ENCODE results near the gene CNKSR3.
"Not testable (repeated sequence)": the region's sequence is repeated elsewhere in the genome, so short reads cannot be mapped to it uniquely, and the experiment has no call there.

The CNKSR3 gene

DNA sequence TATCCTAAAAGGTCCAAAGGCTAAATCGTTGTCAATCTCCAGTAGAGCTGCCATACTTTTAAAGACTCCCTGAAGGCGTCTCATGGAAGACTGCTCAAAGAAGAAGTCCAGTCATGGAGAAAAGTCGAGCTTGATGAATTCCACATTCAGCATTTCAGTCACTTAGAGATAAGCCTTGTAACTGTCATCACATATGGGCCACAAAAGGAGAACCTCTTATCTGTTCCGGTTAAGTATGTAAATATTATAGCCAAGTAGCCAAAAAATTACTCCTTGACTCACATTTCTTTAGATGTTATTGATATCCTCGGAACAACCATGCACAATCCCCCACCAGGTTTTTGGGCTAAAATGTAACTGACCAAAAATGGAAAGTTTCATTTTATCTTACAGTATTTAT, 9.8 kb upstream of the CNKSR3 start:
- Histone ChIP-seq H3K27me3 (ENCODE audit: control insufficient read depth, insufficient read depth, low read length) (no peaks in the 10 kb centered on the region), H3K36me3 (ENCODE audit: control insufficient read depth, insufficient read depth, low read length) (no peaks in the 10 kb centered on the region), H3K9ac (ENCODE audit: low read length) (no peak overlapping the region), H3K4me3 (ENCODE audit: low read length) (no peak overlapping the region), H3K4me1 (ENCODE audit: control insufficient read depth, insufficient read depth, low read length) (no peaks in the 10 kb centered on the region), H3K27ac (ENCODE audit: low read depth, low read length) (no peak overlapping the region)

DNA sequence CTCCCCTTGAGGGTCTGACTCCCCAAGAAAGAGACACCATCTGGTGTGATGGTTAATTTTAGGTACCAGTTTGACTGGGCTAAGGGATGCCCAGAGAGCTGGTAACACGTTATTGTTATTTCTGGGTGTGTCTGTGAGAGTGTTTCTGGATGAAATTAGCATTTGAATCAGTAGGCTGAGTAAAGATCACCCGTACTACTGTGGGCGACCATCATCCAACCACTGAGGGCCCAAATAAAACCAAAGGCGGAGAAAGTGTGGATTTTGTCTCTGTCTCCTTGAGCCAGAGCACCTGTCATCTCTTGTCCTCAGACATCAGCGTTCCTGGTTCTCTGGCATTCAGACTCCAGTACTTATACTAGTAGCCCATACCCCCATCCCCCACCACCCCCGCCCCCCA, 7.9 kb upstream of the CNKSR3 start:
- Histone ChIP-seq H3K36me3 (ENCODE audit: control insufficient read depth, insufficient read depth, low read length) (no peaks in the 10 kb centered on the region), H3K27ac (ENCODE audit: low read depth, low read length) (no peak overlapping the region), H3K4me1 (ENCODE audit: control insufficient read depth, insufficient read depth, low read length) (no peaks in the 10 kb centered on the region), H3K4me3 (ENCODE audit: low read length) (no peak overlapping the region), H3K27me3 (ENCODE audit: control insufficient read depth, insufficient read depth, low read length) (no peaks in the 10 kb centered on the region), H3K9ac (ENCODE audit: low read length) (no peak overlapping the region)

DNA sequence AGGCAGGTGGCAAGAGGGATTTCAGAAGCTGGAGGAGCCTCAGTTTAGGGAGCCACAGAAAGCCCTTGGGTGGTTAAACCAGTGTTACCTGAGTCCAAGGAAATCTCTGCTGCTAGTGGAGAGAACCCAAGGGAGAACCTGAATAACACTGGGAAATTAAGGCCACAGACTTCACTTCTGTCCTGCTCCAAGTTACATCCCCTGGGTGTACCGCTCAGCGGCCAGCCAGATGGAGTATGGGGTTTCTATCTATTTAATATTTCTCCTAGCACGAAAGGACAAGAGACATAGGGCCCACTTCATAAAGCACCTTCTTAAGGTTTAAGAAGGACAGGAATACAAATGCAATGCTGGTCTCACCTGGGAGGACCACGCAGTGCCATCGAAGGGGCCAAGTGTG, 5.8 kb upstream of the CNKSR3 start:
- Histone ChIP-seq H3K4me3 (ENCODE audit: low read length) (no peak overlapping the region), H3K36me3 (ENCODE audit: control insufficient read depth, insufficient read depth, low read length) (no peaks in the 10 kb centered on the region), H3K4me1 (ENCODE audit: control insufficient read depth, insufficient read depth, low read length) (peaks cover 6% of the 10 kb centered on the region), H3K27ac (ENCODE audit: low read depth, low read length) (no peak overlapping the region), H3K9ac (ENCODE audit: low read length) (no peak overlapping the region), H3K27me3 (ENCODE audit: control insufficient read depth, insufficient read depth, low read length) (no peaks in the 10 kb centered on the region)

DNA sequence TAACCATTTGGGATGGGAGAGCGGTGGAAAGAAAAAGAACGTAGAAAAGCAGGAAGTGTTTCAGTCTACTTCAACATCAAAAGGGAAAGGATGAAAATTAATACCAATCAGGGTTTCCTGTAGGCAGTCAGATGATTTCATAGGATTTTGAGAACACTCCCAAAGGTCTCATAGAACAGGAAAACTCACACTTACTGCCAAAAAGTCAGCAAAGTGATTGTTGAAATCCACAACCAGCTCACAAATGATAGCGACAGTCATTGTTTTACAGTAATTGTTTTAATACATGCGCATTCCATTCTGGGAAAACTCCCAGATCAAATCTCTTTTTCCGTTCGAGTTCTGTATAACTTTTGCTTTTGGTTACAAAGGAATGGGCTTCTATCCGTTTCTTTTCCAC, 5.3 kb upstream of the CNKSR3 start:
- no peaks in the 10 kb centered on the region for H3K36me3 ChIP-seq (ENCODE audit: control insufficient read depth, insufficient read depth, low read length)
- no peak overlapping the region for H3K27ac ChIP-seq (ENCODE audit: low read depth, low read length)
- H3K9ac ChIP-seq (ENCODE audit: low read length): no peak overlapping the region
- H3K4me3 ChIP-seq (ENCODE audit: low read length): no peak overlapping the region
- peaks cover 6% of the 10 kb centered on the region for H3K4me1 ChIP-seq (ENCODE audit: control insufficient read depth, insufficient read depth, low read length)
- no peaks in the 10 kb centered on the region for H3K27me3 ChIP-seq (ENCODE audit: control insufficient read depth, insufficient read depth, low read length)

DNA sequence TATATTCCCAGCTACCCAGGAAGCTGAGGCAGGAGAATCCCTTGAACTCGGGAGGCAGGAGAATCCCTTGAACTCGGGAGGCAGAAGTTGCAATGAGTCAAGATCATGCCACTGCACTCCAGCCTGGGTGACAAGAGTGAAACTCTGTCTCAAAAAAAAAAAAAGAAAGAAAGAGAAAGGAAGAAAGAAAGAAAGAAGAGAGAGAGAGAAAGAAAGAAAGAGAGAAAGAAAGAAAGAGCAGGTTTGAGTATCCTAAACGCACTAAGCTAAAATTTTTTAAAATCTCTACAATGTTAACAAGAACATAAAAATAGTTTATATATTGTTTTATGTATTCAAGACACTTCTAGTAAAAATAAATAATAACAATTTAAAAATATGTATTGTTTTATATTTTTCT, 4.6 kb upstream of the CNKSR3 start:
- H3K36me3 ChIP-seq (ENCODE audit: control insufficient read depth, insufficient read depth, low read length); H3K4me1 ChIP-seq (ENCODE audit: control insufficient read depth, insufficient read depth, low read length); H3K9ac ChIP-seq (ENCODE audit: low read length); H3K27ac ChIP-seq (ENCODE audit: low read depth, low read length); H3K27me3 ChIP-seq (ENCODE audit: control insufficient read depth, insufficient read depth, low read length); H3K4me3 ChIP-seq (ENCODE audit: low read length): not testable (repeated sequence)

DNA sequence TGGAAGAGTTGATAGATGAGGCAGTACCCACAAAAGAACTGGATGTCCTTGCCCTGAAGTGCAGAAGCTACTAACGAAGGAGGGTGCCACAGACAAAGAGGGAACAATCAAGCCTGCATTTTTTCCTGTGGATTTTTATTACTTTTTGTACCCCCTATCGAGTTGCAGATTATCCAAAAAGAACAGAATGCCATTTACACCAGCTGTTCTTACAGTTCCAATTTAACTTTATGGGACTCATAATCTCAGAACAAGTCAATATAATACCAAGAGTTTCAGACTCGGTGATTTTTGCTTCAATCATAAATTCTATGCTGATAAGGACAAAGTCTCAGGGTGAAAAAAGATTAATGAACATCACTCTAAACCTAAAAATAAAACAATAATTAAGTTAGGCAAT, 4.0 kb upstream of the CNKSR3 start:
- Histone ChIP-seq H3K27ac (ENCODE audit: low read depth, low read length) (no peak overlapping the region), H3K36me3 (ENCODE audit: control insufficient read depth, insufficient read depth, low read length) (no peaks in the 10 kb centered on the region), H3K4me3 (ENCODE audit: low read length) (no peak overlapping the region), H3K9ac (ENCODE audit: low read length) (no peak overlapping the region), H3K27me3 (ENCODE audit: control insufficient read depth, insufficient read depth, low read length) (no peaks in the 10 kb centered on the region), H3K4me1 (ENCODE audit: control insufficient read depth, insufficient read depth, low read length) (peaks cover 6% of the 10 kb centered on the region)

DNA sequence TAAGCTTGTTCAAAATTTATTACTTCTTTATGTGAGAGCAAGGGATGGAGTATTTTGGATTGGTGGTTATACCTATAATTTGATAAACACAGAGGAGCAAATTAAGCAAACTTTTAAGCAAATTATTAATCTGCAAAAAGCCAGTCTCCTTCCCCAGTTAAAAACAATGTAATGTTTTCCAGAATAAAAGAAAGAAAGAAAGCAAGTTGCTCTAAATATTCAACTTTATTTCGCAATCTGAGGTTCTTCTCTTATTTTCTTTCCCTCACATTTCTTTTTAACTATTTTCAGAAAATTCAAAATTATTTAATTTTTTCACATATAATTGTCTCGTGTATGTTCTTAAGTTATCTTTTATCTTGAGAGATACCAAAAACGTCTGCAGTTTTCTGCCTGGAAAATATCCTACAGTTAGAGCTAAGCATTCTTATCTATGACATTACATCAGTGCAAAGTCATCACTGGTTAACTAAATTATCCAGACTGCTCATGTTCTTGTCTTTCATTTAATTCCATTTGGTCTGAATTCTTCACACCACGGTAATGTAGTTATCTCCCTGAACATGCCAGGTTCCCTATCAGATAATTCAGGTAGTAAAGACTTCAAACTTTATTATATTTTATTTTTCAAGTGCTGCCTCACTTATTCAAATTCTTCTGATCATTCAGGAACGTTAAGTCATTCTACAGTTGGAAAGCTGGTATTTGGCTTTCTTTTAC, 3.3 kb upstream of the CNKSR3 start:
- no peaks in the 10 kb centered on the region for H3K36me3 ChIP-seq (ENCODE audit: control insufficient read depth, insufficient read depth, low read length)
- peaks cover 6% of the 10 kb centered on the region for H3K4me1 ChIP-seq (ENCODE audit: control insufficient read depth, insufficient read depth, low read length)
- H3K4me3 ChIP-seq (ENCODE audit: low read length): no peak overlapping the region
- H3K27ac ChIP-seq (ENCODE audit: low read depth, low read length): no peak overlapping the region
- H3K27me3 ChIP-seq (ENCODE audit: control insufficient read depth, insufficient read depth, low read length): no peaks in the 10 kb centered on the region
- H3K9ac ChIP-seq (ENCODE audit: low read length): no peak overlapping the region

DNA sequence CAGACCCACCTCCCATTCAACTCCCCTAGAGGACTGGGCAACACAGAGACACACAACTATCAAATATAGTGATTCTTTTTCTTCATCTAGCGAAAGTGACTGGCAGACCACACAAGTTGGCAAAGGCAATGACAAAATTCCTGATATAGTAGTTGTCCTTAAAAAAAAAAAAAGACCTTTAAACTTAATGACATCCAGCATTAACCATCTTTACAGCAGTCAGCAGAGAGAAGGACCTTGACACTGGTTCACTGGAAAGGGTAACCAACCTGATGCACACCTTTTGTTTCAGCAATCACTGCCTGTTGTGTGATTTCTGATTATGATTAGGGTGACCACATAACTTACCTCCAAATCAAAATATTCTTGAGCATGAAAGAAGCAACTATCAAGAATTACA, 1.7 kb upstream of the CNKSR3 start:
- H3K4me1 ChIP-seq (ENCODE audit: control insufficient read depth, insufficient read depth, low read length): peaks cover 9% of the 10 kb centered on the region
- peak overlapping the region; percentile 1 for H3K4me3 ChIP-seq (ENCODE audit: low read length)
- H3K27ac ChIP-seq (ENCODE audit: low read depth, low read length): peak overlapping the region; percentile 57
- H3K27me3 ChIP-seq (ENCODE audit: control insufficient read depth, insufficient read depth, low read length): no peaks in the 10 kb centered on the region
- H3K9ac ChIP-seq (ENCODE audit: low read length): no peak overlapping the region
- no peaks in the 10 kb centered on the region for H3K36me3 ChIP-seq (ENCODE audit: control insufficient read depth, insufficient read depth, low read length)

DNA sequence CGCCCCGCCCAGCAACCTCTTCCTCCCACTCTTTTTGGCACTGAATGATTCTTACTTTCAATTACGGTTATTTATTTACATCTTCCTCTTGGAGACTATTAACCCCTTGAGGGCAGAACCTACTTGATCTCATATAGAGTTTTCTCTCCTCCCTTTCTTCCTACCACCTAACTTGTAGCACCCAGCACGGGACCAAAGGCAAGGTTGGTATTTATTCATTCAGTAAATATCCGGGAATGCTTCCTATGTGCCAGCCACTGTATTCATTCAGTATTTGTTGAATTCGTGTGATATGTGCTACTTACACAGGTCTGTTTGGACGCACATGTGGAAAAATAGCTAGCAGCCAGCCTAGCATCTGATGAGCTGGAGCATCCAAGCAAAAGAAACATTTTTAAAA, 1.3 kb upstream of the CNKSR3 start:
- Histone ChIP-seq H3K27me3 (ENCODE audit: control insufficient read depth, insufficient read depth, low read length) (no peaks in the 10 kb centered on the region), H3K27ac (ENCODE audit: low read depth, low read length) (peak overlapping the region; percentile 57), H3K4me1 (ENCODE audit: control insufficient read depth, insufficient read depth, low read length) (peaks cover 11% of the 10 kb centered on the region), H3K9ac (ENCODE audit: low read length) (no peak overlapping the region), H3K36me3 (ENCODE audit: control insufficient read depth, insufficient read depth, low read length) (no peaks in the 10 kb centered on the region), H3K4me3 (ENCODE audit: low read length) (peak overlapping the region; percentile 1)

DNA sequence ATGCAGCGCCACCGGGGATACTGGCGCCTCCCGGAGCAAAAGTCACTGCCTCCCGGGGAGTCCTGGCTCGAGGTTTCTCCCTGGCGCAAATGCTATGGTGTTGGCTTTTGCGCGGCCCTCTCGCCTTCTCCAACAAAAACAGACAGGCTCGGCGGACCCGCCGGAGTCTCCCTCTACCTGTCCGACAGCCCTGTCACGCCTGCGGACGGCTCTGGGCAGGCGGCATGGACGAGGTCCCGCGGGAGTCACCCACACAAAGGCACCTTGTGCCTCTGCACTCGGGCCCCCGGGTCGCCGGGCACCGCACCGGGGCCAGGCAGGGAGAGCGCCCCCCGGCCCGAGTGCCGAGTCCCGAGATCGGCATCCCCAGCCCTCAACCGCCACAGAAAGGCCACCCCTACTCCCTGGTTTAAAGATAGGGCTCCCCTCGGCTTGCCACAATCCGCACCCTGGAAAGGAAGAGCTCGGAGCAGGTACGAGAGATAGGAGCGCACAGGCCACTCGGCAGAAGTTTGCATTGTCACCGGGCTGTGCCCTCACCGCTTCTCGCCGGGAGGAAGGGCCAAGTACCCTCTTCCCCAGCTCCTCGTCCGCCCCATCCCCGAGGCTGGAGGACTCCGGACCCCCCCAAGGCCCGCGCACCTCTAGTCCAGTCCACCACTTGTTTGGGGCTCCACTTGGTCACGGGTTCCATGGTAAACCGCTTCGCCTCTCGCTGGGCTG, 903 bp downstream of the CNKSR3 start:
- Histone ChIP-seq H3K4me1 (ENCODE audit: control insufficient read depth, insufficient read depth, low read length) (peaks cover 12% of the 10 kb centered on the region), H3K36me3 (ENCODE audit: control insufficient read depth, insufficient read depth, low read length) (no peaks in the 10 kb centered on the region), H3K9ac (ENCODE audit: low read length) (peak overlapping the region; percentile 96), H3K4me3 (ENCODE audit: low read length) (peak overlapping the region; percentile 95), H3K27me3 (ENCODE audit: control insufficient read depth, insufficient read depth, low read length) (no peaks in the 10 kb centered on the region), H3K27ac (ENCODE audit: low read depth, low read length) (peak overlapping the region; percentile 97)

DNA sequence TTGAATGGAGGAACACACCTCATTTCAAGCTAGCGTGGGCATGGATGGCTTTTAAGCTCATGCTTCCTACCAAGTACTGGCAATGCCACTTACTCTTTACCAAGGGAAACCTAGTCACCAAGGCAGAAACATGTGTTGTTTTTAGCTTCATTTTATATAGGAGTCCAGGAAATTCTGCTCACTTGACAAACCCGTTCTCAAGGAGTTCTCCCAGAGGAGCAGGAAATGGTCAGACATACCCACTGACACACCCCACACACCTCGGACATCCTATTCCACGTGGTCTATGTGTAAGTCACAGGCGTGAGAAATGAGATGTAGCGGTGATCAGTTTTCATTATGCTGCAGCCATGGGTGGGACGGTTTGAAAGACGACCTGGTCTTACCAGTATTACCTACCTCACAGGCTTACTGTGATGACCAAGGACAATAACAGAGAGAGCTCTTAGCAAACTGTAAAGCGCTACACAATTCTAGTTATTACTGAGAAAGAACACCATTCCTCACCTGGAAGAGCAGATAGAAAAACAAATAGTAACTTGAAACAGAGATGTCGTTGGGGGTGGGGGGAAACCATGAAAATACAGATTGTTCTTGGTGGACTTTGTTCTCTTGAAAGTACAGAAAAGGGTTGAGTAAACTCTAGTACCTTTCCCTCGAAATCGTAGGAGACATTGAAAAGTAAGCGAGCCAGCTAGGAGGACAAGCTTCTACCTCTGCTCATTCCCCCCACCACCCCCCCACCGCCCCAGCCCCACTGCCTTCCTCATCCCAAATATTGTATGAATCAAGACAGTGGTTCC, 1.7 kb downstream of the CNKSR3 start:
- no peaks in the 10 kb centered on the region for H3K27me3 ChIP-seq (ENCODE audit: control insufficient read depth, insufficient read depth, low read length)
- peak overlapping the region; percentile 97 for H3K27ac ChIP-seq (ENCODE audit: low read depth, low read length)
- no peaks in the 10 kb centered on the region for H3K36me3 ChIP-seq (ENCODE audit: control insufficient read depth, insufficient read depth, low read length)
- no peak overlapping the region for H3K9ac ChIP-seq (ENCODE audit: low read length)
- H3K4me3 ChIP-seq (ENCODE audit: low read length): peak overlapping the region; percentile 95
- peaks cover 17% of the 10 kb centered on the region for H3K4me1 ChIP-seq (ENCODE audit: control insufficient read depth, insufficient read depth, low read length)

DNA sequence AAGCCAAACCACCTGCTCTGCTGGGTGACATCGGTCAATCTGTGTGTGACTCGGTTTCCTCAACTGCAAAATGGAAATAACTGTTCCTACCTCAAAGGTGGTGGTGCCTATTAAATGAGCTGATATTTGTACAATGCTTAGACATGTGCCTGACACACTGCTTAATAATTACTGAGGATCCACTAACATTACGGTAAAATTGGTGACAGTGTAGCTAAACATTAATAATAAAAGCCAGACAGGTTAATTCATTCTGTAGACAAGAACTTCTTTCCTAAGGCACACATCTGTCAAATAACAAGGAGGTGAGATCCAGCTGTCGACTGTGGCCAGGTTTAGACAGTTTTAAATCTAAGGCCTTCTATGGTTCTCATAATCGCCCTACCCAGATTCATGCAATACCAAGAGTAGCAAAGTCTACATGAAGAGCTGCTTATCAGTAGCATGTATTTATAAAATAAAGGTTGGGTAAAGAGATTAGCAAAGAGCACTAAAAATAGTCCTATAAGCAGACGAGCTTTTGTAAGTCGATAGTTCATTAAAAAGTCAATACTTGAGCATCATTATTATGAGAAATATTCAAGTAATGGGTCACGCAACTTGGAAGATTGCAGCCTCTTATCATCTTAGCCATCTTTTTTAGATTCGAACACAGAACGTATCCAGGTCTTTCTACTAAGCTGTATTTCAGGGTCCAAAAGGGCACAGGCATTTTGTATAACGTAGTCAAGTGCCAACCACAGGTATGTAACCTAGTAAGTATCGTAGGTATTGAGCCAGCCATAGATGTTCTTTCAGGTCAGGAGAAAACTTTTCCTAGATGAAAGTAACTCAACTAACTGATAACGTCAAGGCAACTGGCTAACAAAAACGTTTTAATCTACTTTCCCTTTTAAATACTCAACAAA, 3.2 kb downstream of the CNKSR3 start:
- Histone ChIP-seq H3K27me3 (ENCODE audit: control insufficient read depth, insufficient read depth, low read length) (no peaks in the 10 kb centered on the region), H3K27ac (ENCODE audit: low read depth, low read length) (no peak overlapping the region), H3K9ac (ENCODE audit: low read length) (no peak overlapping the region), H3K4me1 (ENCODE audit: control insufficient read depth, insufficient read depth, low read length) (peaks cover 19% of the 10 kb centered on the region), H3K4me3 (ENCODE audit: low read length) (no peak overlapping the region), H3K36me3 (ENCODE audit: control insufficient read depth, insufficient read depth, low read length) (no peaks in the 10 kb centered on the region)
